GM21723 (cell line): Measurements from ENCODE around the gene MYL4.
"Not testable (repeated sequence)": the region's sequence is repeated elsewhere in the genome, so short reads cannot be mapped to it uniquely, and the experiment has no call there.

ENCODE experiments used
- ATAC-seq: cut with Tn5 transposase; IDR thresholded peaks from one replicate; pipeline ENCODE4 v1.9.1; 2021; ENCODE audit warnings: mild to moderate bottlenecking, moderate library complexity; ENCODE audit not compliant: unreplicated experiment

Gene MYL4

DNA sequence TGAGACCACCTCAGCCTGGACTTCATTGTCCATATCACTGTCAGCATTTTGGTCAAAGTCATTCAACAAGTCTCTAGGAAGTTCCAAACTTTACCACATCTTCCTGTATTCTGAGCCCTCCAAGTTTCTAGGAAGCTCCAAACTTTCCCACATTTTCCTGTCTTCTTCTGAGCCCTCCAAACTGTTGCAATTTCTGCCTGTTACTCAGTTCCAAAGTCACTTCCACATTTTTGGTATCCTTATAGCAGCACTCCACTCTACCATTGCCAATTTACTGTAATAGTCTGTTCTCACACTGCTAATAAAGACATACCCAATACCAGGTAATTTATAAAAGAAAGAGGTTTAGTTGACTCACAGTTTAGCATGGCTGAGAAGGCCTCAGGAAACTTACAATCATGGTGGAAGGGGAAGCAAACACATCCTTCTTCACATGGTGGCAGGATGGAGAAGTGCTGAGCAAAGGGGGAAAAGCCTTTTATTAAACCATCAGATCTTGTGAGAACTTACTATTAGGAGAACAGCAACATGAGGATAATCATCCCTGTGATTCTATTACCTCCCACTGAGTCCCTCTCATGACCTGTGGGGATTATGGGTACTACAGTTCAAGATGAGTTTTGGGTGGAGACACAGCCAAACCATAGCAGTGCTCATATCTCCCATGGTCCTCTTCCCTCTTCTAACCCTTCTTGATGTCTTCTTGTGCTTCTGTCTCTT, 60.6 kb downstream of the MYL4 start:
- ATAC-seq = not testable (repeated sequence)

DNA sequence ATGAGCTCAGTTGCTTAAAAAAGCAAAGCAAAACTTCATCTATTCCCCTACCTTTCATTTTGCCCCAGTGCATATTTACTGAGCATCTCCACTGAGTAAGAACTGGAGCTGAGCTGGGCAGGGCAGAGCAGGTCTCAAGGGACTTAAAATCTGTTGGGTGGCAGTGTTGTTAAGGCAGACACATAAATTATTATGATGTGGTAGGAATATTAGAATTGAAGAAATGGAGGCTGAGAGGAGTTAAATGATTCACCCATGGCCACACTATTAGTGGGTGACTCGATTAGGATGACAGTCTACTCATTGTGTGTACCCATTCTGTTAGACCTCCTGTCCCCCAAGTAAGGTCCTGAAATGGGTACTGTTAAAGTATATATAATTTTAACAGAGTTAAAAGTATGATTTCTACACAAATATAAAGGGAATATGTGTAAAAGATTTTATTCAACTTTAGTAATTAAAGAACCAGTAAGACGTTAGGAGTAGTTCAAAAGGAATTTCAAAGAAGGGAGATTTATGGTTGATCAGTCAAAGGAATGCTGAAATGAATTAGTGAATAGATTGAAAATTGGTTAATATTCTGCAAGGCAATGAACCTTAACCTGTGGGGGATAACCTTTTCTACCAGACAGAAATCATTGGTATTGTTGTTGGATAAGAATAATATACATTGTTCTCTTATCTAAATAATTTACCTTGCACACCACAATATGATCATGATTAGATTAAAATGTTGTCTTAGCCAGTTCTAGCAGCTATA, 62.0 kb downstream of the MYL4 start:
- ATAC-seq = no peak

DNA sequence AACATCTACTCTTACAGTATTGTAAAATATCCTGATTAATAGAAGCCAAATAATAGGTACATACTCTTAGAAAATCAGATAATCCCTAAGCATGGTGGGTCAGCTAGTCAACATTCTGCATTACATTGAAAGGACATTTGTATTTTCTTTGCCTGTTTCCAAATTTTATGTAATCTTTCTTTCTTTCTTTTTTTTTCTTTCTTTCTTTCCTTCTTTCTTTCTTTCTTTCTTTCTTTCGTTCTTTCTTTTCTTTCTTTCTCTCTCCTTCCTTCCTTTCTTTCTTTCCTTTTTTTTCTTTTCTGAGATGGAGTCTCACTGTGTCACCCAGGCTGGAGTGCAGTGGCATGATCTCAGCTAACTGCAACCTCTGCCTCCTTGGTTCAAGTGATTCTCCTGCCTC, 63.3 kb downstream of the MYL4 start:
- no peak for ATAC-seq

DNA sequence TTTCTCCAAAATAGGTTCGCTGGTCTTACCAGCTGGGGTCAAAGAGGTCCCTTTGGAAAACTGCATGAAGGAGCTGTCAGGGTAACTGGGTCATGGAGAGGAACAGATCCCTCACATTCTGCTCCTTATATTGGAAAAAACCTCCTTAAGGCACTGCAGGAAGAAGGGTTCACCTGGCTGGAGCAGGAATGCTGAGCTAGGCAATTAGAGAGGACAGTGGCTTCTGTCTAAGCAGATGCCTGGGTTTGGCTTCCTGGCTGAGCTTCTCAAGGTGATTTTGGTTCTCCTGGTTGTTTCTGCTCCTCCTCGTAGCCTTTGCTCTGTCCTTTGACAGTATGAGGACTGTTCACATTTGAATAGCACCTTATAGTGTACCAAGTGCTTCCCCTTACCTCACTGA, 64.1 kb downstream of the MYL4 start:
- no peak for ATAC-seq
